Stimulated activated CD8-positive, alpha-beta memory T cell treated with anti-CD3 and anti-CD28 coated beads, Interleukin-12 subunit alpha, Interleukin-12 subunit beta, amount 100 ng/mL, for 24 hours (primary cell): Measurements from ENCODE around the gene FRMD8.
"Not testable (repeated sequence)": the region's sequence is repeated elsewhere in the genome, so short reads cannot be mapped to it uniquely, and the experiment has no call there.

Source experiments
- DNase-seq: peaks from one replicate; pipeline ENCODE4 v3.0.0-alpha.2; 2020; ENCODE audit errors: extremely low read depth

Gene FRMD8

DNA sequence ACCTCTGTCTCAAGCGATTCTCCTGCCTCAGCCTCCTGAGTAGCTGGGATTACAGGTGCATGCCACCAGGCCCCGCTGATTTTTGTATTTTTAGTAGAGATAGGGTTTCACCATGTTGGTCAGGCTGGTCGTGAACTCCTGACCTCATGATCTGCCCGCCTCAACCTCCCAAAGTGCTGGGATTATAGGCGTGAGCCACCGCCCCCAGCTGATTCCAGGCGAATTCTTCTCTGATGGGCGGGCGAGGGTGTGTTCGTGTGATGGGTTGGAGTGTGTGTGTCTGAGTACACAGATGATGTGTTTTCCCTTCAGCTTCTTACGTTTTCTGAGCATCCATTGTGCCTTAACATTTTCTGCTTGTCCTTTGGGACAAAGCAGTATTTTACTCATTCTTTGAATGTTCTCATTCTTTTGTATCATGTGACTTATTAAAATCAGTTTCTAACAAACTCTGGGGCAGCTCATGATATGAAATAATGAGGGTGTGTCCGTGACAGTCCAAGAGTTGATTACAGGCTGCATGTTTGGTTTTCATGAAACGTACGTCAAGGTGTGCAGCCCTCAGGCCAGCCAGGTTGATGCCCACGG is 26.7 kb downstream of the FRMD8 start:
- not testable (repeated sequence) for DNase-seq

GRCh38 chr11:65414776-65415498 is 28.5 kb downstream of the FRMD8 start:
- DNase-seq = no peak

GRCh38 chr11:65415499-65416340 is 29.3 kb downstream of the FRMD8 start:
- no peak for DNase-seq

GRCh38 chr11:65416341-65416824 is 29.9 kb downstream of the FRMD8 start:
- peak; percentile 66 for DNase-seq

DNA sequence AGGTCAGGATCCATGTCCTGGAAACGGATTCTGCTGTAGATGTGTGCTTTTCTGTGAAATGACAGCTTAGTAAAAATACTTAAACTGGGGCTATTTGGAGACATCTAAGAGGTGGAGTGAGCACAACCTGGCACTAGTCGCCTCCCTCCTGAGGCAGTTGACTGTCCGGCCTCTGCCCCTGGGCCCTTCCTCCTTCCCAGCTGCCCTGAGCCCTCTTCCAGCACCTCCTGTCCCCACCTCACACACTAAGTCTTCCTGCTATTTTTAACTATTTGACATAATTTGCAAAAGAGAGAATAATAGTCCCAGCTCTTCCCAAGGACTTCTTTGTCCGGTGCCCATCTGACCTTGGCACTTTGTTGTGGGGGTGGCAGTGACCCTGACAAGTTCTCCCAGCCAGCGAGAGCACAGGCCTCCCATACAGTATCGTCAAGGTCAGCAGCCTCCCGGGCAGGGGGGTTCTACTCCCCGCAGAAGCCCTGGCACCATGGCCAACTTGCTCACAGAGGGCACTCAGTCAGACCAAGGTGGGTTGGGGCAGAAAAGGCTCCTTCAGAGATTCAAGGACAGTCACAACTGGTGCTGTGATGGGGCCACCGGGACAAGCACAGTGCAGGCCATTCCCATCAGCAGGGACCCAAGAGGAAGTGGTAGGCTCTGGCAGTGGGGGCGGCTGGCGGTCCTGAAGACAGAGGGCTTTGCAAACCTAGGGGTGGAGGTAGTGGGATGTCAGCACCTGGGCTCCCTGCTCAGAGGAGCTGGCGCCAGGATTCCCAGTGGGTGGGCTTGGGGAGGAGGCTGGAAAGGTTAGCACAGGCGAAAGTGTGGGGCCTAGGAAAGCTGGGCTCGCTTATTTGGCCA is 30.6 kb downstream of the FRMD8 start:
- DNase-seq = no peak

GRCh38 chr11:65417702-65418430 is 31.4 kb downstream of the FRMD8 start:
- DNase-seq = no peak

- no peak for DNase-seq
These were observed 31.9 kb downstream of the FRMD8 start for GRCh38 chr11:65418431-65418680.

DNA sequence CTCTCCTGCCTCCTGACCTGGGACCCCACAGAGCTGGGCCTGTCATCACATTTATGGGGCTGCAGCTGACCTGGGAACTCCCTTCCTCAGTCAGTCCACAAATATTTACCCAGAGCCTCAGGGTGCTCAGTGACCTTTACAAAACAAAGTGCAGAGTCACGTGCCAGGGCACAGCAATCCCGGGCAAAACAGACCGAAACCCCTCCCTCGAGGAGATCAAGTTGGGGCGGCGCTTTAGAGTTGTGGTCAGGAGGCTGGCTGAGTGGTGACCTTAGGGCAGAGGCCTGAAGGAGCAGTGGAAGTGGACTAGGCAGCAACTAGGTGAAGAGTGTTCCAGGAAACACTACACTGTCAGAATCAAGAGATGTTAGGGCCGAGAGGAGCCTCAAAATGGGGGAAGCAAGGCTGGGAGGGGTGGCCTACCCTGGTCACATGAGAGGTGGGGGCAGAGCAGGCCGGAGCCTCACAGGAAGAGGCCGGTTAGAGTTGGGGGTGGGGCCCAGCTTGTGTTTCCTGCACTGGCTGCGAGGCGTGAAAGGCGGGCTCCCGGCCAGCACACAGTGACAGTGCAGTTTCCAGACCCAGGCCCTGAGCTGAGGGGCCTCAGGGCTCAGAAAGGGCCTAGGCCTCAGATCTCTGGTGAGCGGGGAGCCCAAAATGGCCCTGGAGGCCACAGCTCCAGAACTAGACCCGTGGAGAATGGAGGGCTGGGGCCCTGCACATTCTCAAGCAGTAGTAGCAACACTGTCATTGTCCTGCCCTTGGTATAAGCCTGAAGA is 32.4 kb downstream of the FRMD8 start:
- DNase-seq = peak; percentile 80

DNA sequence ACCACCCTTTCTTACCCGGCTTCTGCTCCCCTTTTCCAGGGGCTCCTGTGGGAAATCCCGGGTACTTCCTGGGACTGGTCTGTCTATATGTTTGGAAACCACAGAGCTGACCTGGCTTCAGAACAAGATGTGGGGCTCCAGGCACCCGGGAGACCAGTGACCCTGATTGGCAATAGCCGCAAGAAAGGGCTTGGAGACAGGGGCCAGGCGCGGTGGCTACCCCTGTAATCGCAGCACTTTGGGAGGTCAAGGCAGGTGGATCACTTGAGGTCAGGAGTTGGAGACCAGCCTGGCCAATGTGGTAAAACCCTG is 33.0 kb downstream of the FRMD8 start:
- no peak for DNase-seq

DNA sequence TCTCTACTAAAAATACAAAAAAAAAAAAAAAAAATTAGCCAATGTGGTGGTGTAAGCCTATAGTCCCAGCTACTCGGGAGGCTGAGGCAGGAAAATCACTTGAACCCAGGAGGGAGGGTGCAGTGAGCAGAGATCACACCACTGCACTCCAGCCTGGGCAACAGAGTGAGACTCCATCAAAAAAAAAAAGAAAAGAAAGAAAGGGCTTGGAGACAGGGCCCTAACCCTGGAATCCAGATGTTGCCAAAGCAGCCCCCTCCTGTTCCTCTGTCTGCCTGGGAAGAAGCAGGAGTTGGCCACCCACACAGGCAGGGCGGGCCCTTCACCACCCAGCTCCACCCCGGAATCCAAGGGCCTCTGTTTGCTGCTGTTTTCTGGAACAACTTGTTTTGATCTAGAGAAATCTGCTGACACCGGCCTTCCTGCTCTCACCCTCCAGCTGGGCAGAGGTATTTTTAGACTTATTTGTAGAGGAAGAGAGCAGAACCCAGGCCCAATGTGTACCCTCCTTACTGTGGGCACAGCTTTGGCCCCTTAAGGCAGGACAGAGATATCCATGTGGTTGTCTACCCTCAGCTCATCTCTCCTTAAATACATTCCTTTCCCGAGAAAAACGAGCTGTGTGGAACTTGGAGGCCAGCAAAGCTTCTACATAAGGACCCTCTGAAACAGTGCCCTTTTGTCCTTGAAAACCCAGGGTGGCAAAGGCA is 33.5 kb downstream of the FRMD8 start:
- no peak for DNase-seq

- no peak for DNase-seq
These were observed 34.1 kb downstream of the FRMD8 start for GRCh38 chr11:65420506-65420905.

- peak; percentile 77 for DNase-seq
These were observed 34.7 kb downstream of the FRMD8 start for GRCh38 chr11:65420979-65421793.

GRCh38 chr11:65421794-65422632 is 35.6 kb downstream of the FRMD8 start:
- DNase-seq = peak; percentile 90

DNA sequence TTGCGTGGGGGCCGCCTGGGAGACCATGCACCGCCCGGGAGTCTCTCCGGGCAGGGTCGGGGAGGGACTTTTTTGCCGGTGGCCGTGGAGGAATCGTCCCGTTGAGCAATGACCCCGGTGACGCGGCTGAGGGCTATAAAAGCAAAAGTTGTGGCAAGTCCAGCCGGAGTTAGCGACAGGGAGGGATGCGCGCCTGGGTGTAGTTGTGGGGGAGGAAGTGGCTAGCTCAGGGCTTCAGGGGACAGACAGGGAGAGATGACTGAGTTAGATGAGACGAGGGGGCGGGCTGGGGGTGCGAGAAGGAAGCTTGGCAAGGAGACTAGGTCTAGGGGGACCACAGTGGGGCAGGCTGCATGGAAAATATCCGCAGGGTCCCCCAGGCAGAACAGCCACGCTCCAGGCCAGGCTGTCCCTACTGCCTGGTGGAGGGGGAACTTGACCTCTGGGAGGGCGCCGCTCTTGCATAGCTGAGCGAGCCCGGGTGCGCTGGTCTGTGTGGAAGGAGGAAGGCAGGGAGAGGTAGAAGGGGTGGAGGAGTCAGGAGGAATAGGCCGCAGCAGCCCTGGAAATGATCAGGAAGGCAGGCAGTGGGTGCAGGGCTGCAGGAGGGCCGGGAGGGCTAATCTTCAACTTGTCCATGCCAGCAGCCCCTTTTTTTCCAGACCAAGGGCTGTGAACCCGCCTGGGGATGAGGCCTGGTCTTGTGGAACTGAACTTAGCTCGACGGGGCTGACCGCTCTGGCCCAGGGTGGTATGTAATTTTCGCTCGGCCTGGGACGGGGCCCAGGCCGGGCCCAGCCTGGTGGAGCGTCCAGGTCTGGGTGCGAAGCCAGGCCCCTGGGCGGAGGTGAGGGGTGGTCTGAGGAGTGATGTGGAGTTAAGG is 36.4 kb downstream of the FRMD8 start, which contains the start of gene NEAT1:
Gene NEAT1 (plus strand): TSS at position 166 of the 883 bp plus-strand sequence.
- peak; percentile 87 for DNase-seq

DNA sequence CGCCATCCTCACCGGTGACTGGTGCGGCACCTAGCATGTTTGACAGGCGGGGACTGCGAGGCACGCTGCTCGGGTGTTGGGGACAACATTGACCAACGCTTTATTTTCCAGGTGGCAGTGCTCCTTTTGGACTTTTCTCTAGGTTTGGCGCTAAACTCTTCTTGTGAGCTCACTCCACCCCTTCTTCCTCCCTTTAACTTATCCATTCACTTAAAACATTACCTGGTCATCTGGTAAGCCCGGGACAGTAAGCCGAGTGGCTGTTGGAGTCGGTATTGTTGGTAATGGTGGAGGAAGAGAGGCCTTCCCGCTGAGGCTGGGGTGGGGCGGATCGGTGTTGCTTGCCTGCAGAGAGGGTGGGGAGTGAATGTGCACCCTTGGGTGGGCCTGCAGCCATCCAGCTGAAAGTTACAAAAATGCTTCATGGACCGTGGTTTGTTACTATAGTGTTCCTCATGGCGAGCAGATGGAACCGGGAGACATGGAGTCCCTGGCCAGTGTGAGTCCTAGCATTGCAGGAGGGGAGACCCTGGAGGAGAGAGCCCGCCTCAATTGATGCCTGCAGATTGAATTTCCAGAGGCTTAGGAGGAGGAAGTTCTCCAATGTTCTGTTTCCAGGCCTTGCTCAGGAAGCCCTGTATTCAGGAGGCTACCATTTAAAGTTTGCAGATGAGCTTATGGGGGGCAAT is 37.2 kb downstream of the FRMD8 start:
- no peak for DNase-seq
